CD1c-positive myeloid dendritic cell (primary cell): ENCODE results near the gene RNU5B-1.

Experiments used
- DNase-seq: peaks from one replicate; pipeline ENCODE4 v3.0.0-alpha.2; 2016; ENCODE audit errors: extremely low spot score

The RNU5B-1 gene

GRCh38 chr15:65304381-65305149 is at the start of gene RNU5B-1:
RNU5B-1 (plus strand) TSS chr15:65304677.
- peak; percentile 95 for DNase-seq

- no peak for DNase-seq
These were observed 49.7 kb upstream of the RNU5B-1 start for GRCh38 chr15:65254758-65255157.

DNA sequence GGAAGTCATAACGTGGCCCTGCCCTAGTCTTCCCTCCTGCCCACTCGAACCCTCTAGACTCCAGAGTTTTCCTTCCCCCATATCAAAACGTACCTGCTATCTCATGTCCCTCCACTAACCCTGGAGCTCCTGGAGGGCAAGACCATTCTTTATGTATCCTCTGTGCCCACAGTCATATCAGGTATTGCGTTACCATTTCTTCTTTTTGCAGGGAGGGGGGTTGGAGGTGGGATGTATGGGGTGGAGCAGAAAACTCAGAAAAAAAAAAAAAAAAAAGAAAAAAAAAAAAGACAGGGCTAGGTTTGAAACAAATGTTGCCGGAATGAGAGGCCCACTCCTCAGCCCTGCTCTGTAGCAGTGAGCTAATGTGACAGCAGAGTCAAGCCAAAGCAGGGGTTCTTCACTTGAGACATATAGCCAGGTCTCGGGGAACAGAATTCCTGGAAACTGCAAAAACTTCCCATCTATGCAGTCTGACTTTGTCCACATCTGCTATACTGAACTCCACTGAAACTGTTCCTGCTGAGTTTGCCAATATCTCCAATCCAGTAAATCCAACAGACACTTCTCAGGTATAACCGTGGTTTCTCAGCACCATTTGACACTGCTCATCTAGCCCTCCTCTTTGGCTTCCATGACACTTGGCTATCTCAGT is 48.9 kb upstream of the RNU5B-1 start:
- no peak for DNase-seq

- DNase-seq: no peak
These were observed 45.9 kb upstream of the RNU5B-1 start for GRCh38 chr15:65258375-65259262.

DNA sequence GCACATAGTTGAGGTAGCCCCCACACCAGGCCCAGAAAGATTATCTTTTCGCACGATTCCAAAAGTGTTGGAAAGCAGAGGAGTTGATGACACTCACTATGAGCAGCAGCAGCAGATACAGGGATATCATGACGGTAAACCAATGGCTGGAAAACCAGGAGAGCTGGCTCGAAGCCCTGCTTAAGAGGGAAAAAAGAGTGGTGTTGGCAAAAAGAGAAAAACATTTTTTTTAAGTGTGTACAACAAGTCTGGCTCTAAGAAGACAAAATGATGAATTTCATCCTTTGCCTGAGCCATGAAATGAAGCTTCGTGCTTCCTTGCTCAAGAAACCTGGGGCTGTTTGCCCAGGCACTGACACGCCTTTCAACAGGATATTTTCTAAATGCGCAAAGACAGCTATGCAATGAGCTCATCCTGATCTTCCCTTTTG is 45.1 kb upstream of the RNU5B-1 start:
- DNase-seq: no peak

DNA sequence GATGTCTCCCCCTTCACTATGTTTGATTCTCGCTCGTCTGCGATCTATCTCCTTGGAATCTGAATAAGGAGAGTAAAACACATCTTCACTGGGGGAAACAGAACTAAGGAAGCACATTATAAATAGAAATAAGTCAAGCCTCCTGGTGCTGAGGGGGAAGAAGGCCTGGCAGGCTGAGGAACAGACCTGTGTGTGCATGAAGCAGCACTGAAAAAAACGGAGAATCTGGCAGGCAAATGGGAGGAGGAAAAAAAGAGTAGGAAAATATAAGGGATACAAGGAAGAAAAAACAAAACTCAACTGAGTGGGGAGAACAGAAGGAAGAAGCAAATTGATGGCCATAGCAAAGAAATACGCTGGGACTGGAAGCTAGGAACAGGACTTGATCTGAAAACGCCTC is 43.5 kb upstream of the RNU5B-1 start:
- no peak for DNase-seq

DNA sequence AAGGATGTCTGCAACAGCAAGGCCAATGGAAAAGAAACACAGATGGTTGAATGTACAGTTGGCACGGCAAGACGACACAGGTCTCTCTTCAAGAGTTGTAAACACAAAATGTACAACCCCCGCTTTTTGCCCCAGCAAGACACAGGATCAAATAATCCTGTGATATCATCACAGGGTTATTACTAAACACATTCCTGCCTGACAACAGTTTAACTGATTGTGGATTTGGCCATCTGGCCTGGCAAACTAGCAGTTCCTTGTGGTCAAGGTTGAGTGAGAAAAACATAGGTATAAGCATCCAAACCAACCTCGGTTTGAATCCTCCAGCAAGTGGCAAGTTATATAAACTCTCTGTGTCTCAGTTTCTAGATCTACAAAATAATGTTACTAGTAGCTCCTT is 41.2 kb upstream of the RNU5B-1 start:
- no peak for DNase-seq

DNA sequence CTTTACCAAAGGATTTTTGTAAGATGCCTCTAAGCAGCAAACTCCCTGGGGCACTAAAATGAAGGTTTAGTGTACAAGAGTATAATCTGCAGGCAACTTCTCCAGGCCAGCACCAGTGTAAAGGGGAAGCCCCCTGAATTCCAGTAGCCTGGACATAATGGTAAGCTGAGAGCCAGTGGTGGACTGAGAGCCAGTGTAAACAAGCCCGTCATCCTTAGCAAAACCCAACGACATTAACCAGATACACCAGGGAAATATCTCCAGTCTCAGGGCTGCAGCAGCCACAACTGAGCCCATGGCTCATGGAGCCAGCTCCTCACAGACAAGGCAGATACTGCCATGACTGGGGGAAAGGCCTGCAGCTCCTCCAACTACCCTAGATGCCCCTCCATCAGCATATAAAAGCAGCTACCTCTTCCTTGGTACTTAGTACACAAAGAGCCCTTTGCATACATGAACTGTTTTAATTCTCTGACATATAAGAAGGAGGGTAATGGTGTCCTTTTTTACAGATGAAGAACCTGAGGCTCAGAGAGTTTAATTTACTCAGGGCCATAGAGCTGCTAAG is 39.5 kb upstream of the RNU5B-1 start:
- DNase-seq: no peak

DNA sequence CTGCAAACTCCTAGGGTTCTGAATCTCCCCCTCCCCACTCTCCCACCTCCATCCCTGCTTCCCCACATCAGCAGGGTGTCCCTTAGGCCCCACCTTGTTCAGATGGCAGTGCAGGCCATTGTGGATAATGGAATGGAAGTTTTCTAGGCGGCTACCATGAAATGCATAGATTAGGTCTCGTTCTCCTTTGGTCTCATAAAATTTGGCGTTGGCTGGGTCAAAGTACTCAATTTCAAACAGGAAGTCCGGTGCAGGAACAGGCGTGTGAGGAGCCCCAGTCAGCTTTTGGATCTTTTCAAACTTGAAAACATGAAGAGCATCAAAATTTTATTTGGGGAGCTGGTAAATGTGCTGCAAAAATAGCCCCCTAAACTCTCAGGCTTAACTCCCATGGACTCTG is 38.0 kb upstream of the RNU5B-1 start:
- no peak for DNase-seq

DNA sequence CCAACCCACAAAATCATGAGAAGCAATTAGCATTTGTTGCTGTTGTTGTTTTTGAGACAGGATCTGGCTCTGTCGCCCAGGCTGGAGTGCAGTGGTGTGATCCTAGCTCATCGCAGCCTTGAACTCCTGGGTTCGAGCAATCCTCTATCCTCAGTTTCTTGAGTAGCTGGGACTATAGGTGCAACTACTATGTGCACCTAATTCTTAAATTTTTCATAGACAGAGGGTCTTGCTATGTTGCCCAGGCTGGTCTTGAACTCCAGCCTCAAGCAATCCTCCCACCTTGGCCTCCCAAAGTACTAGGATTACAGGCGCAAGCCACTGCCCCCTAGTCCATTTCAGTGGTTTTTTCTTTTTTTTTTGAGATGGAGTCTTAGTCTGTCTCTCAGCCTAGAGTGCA is 36.1 kb upstream of the RNU5B-1 start:
- no peak for DNase-seq

- DNase-seq: peak; percentile 36
These were observed 33.5 kb upstream of the RNU5B-1 start for GRCh38 chr15:65270811-65271545.

DNA sequence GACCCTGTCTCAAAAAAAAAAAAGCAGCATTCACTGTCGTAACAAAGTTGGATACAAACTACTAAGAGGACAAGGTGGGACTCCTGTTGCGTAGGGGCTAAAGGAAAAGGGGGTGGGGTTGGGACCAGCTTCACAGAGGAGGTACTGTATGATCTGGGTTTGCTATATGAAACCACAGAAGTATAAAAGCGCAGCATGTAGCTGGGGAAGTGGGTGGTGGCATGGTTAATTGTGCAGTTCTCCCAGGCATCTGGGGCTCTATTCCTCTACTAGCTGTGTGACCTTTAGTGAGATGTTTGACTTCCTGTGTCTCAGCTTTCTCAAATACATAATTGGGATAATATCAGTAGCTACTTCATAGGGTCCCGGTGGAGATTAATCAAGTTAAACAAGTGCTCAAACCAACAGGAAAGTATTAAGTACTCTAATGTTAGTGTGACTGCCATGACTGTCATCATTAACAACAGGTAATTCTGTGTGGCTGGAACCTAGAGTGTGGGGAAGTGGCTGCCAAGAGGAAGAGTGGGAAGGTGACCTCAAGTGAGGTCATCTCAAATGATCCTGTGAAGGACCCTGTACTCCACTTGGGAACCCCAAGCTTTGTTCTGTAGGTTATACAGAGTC is 29.3 kb upstream of the RNU5B-1 start:
- no peak for DNase-seq

DNA sequence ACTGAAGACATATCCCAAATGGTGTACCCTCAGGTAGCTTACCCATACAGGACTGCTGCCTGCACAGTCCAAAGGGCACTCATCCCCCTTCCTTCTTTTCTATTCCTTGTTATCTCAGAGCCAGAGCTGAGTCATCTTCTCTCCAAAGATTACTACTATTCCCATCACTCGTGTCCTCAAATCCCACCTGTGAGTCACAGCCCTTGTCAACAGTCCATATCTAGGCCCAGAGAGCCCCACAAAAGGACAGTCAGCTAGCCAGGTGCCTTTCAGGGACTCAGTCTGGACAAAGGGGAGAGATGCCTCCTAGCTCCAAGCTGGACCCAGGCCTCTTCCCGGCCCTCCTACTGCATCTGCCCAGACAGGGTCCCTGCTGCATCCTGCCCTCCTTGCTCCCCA is 28.8 kb upstream of the RNU5B-1 start:
- DNase-seq: no peak

DNA sequence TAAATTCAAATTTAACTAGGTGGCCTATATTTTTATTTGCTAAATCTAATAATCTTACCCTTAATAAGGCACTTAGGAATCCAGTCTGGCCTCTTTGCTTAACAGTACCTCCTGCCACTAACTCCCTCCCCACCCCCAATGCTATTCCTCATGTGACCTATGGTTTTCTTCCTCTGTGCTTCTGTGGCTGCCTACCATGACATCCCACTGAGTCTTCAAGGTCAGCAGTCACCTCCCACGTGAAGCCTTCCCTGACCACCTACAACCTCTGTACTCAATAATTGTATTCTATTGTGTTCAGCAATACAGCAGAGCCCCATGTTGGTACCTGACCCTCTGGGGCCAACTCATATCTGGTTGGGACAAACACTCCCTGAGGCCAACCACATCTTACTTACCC is 27.5 kb upstream of the RNU5B-1 start:
- DNase-seq: no peak

- no peak for DNase-seq
These were observed 26.0 kb upstream of the RNU5B-1 start for GRCh38 chr15:65278480-65278879.

- DNase-seq: no peak
These were observed 19.0 kb upstream of the RNU5B-1 start for GRCh38 chr15:65285291-65286068.

DNA sequence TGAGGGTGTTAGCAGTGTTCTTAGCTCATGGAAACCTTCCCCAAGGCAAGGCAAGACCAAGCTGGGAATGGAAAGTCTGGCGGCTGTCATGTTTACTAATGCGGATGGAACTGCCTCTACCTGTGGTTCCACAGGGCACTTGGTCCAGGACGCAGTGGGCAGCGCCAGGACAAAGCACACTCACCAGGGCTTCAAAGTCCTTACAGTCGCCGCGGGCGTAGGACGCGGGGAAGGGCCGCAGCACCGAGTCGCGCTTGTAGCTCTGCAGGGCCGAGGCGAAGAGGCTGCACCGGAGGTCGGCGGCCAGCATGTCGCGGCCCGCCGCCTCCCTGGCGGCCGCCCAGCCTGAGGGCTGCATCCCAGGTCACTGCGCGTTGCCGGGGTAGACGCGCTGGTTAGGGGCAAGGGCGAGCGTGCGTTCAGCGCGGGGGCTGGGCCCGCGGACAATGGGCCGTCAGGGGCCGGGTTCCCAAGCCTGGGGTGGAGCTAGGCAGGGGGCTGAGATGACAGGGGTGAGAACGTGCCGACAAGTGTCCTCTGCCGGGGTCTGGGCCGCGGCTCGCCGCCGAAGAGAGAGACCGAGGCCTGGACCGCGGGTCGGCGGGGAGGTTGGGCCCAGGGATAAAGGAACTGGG is 18.3 kb upstream of the RNU5B-1 start:
- DNase-seq: peak; percentile 27

- peak; percentile 89 for DNase-seq
These were observed 17.6 kb upstream of the RNU5B-1 start, which contains the start of gene PARP16 for GRCh38 chr15:65286704-65287519. PARP16 (minus strand) TSS chr15:65286883; CDS start chr15:65286426, 457 bp downstream.

GRCh38 chr15:65287520-65287855 is 17.0 kb upstream of the RNU5B-1 start:
- peak; percentile 41 for DNase-seq
